Transverse colon (tissue), 4 donors: ENCODE data around the gene PTPRN2. TPM values are rescaled to one million over a fixed set of nuclear protein-coding genes. Genes with fewer than 3 reads are reported as not detected.
"Not testable (repeated sequence)": the region's sequence is repeated elsewhere in the genome, so short reads cannot be mapped to it uniquely, and the experiment has no call there.

Experiments
- DNase-seq: peaks from one replicate; pipeline ENCODE4 v3.0.0-alpha.2; 2019
- H3K27ac ChIP-seq, 4 donors: fragments of 200-600 bp; sonication (generic); 2 replicates each; pipeline ENCODE4 v1.5.1; 2016 to 2018; ENCODE audit warnings: inconsistent platforms in 4 of 4
- H3K27me3 ChIP-seq: fragments of 200-600 bp; sonication (generic); 2 replicates; pipeline ENCODE4 v1.5.1; 2017; ENCODE audit warnings: inconsistent platforms
- H3K36me3 ChIP-seq, 4 donors: fragments of 200-600 bp; sonication (generic); 2 replicates each; pipeline ENCODE4 v1.5.1; 2017 to 2019; ENCODE audit warnings: inconsistent platforms in 4 of 4
- H3K4me1 ChIP-seq, 4 donors: fragments of 200-600 bp; sonication (generic); 2 replicates each; pipeline ENCODE4 v1.5.1; 2017 to 2020; ENCODE audit warnings: inconsistent platforms in 4 of 4
- H3K4me3 ChIP-seq, 4 donors: fragments of 200-600 bp; sonication (generic); 1 replicate in 1 of 4; 2 replicates in 3 of 4; pipeline versions ENCODE4 v1.5.1 to v1.6.1; 2017 to 2019; ENCODE audit warnings: inconsistent platforms in 4 of 4
- H3K9me3 ChIP-seq, 2 donors: fragments of 200-600 bp; sonication (generic); 2 replicates each; pipeline ENCODE4 v1.5.1; 2017 to 2019; ENCODE audit warnings: inconsistent platforms in 2 of 2
- CTCF ChIP-seq, 5 experiments: fragments of 200-600 bp in 3 of 5; fragments of 450-650 bp in 2 of 5; sonication (generic) in 3 of 5; IDR thresholded peaks; 1 replicate in 2 of 5; 2 replicates in 3 of 5; pipeline ENCODE4 v1.5.1; 2016 to 2017; ENCODE audit warnings: antibody characterized with exemption in 5 of 5, inconsistent platforms in 3 of 5, mild to moderate bottlenecking in 2 of 5, moderate library complexity in 1 of 5
- EP300 ChIP-seq: sonication (generic); formaldehyde crosslinking; IDR thresholded peaks from one replicate; pipeline ENCODE4 v1.6.1; 2017; ENCODE audit warnings: antibody characterized with exemption, low read depth
- POLR2A ChIP-seq: fragments of 450-650 bp; IDR thresholded peaks from one replicate; pipeline ENCODE4 v1.6.1; 2016; ENCODE audit warnings: antibody characterized with exemption, mild to moderate bottlenecking, moderate library complexity
- POLR2AphosphoS5 ChIP-seq, 3 donors: sonication (generic); formaldehyde crosslinking; IDR thresholded peaks; one replicate each; pipeline ENCODE4 v1.6.1; 2016; ENCODE audit warnings: antibody characterized with exemption in 3 of 3
- WGBS, 2 donors: methylation state at CpG; one replicate each; pipeline ENCODE4 v1.1.5; 2018; ENCODE audit warnings: low coverage in 1 of 2; 5-methylcytosine and 5-hydroxymethylcytosine counted together
- in situ Hi-C, 4 donors: fragments of 200-750 bp; cut with MboI; loops; one replicate each; pipeline versions ENCODE4 v1.15.0 to v1.15.1; 2017; ENCODE audit warnings: low sequenced_read_pairs in 3 of 4, low pct_ligation_motif_present in 1 of 4, low pct_unique_long_range_greater_than_20kb in 1 of 4
- intact Hi-C: fragments of 100-400 bp; cut with DNase I; formaldehyde crosslinking; loops from one replicate; pipeline ENCODE4 v1.15.1; 2023; ENCODE audit warnings: low total_unique reads
- total RNA-seq, 4 donors: library from RNA; depleted of rRNA; stranded (reverse); fragments of >200 nt; gene quantifications; one replicate each; pipeline ENCODE4 v1.1.0, GENCODE V29; 2016

PTPRN2 gene
- total RNA-seq, 4 donors from 2014 or later: 15.4 to 31.1 (median 21.8) TPM

- Histone ChIP-seq H3K36me3 (no peaks in the 10 kb centered on the region), H3K9me3 (no peaks in the 10 kb centered on the region), H3K4me3 (no peak overlapping the region), H3K27ac (no peak overlapping the region), H3K27me3 (no peaks in the 10 kb centered on the region), H3K4me1 (no peaks in the 10 kb centered on the region)
- intact Hi-C loops: no loop called here
- 73% methylated on average over 5 of the region's 5 CpGs; no CpG with 5 or more reads in 1 of the 2 donors for WGBS, 2 donors
- in situ Hi-C loops: no loop called here
- no peak for TF ChIP-seq POLR2A
- TF ChIP-seq POLR2AphosphoS5 (IDR thresholded peaks at IDR 0.05): no peak
- TF ChIP-seq EP300: no peak
- no peak for TF ChIP-seq CTCF (IDR thresholded peaks at IDR 0.05)
- DNase-seq: no peak
Observed at GRCh38 chr7:157981778-157982177, 605.8 kb downstream of the PTPRN2 start.

GRCh38 chr7:157980774-157981173, 606.8 kb downstream of the PTPRN2 start:
- no peak overlapping the region for H3K4me3 ChIP-seq
- no peaks in the 10 kb centered on the region for H3K4me1 ChIP-seq
- DNase-seq: no peak
- no peaks in the 10 kb centered on the region for H3K36me3 ChIP-seq
- in situ Hi-C loops (no loop called here), intact Hi-C loops (no loop called here)
- TF ChIP-seq POLR2A (no peak), CTCF (IDR thresholded peaks at IDR 0.05) (no peak), EP300 (no peak), POLR2AphosphoS5 (IDR thresholded peaks at IDR 0.05) (no peak)
- no peak overlapping the region for H3K27ac ChIP-seq
- WGBS, 2 donors: 17 to 61% methylated on average over 1 to 8 of the region's 9 CpGs
- H3K27me3 ChIP-seq: no peaks in the 10 kb centered on the region
- H3K9me3 ChIP-seq: no peaks in the 10 kb centered on the region

GRCh38 chr7:157980341-157980731, 607.3 kb downstream of the PTPRN2 start:
- DNase-seq, H3K4me1 ChIP-seq, H3K27ac ChIP-seq, H3K9me3 ChIP-seq, intact Hi-C loops, H3K27me3 ChIP-seq, H3K4me3 ChIP-seq, in situ Hi-C loops, H3K36me3 ChIP-seq: not testable (repeated sequence)
- WGBS, 2 donors: 74% methylated on average over 9 of the region's 9 CpGs; no CpG with 5 or more reads in 1 of the 2 donors

- TF ChIP-seq POLR2AphosphoS5 (IDR thresholded peaks at IDR 0.05) (no peak), CTCF (IDR thresholded peaks at IDR 0.05) (no peak), EP300 (no peak), POLR2A (no peak)
- no peak for DNase-seq
- H3K27me3 ChIP-seq: no peaks in the 10 kb centered on the region
- intact Hi-C loops (no loop called here), in situ Hi-C loops (no loop called here)
- peaks cover 0 to under 1% of the 10 kb centered on the region in 2 donors for H3K9me3 ChIP-seq
- no peaks in the 10 kb centered on the region for H3K4me1 ChIP-seq
- WGBS, 2 donors: 81% methylated on average over 14 of the region's 14 CpGs; no CpG with 5 or more reads in 1 of the 2 donors
- no peaks in the 10 kb centered on the region for H3K36me3 ChIP-seq
- H3K4me3 ChIP-seq: no peak overlapping the region
- H3K27ac ChIP-seq: no peak overlapping the region
Observed at GRCh38 chr7:157979636-157980340, 607.8 kb downstream of the PTPRN2 start.

- DNase-seq: no peak
- Histone ChIP-seq H3K27ac (no peak overlapping the region), H3K4me1 (no peaks in the 10 kb centered on the region), H3K9me3 (peaks cover 9 to 10% of the 10 kb centered on the region in 2 donors), H3K27me3 (no peaks in the 10 kb centered on the region), H3K4me3 (no peak overlapping the region), H3K36me3 (no peaks in the 10 kb centered on the region)
- no peak for TF ChIP-seq CTCF (IDR thresholded peaks at IDR 0.05)
- no peak for TF ChIP-seq POLR2A
- TF ChIP-seq EP300: no peak
- TF ChIP-seq POLR2AphosphoS5 (IDR thresholded peaks at IDR 0.05): no peak
- intact Hi-C loops: no loop called here
- in situ Hi-C loops: no loop called here
- 89% methylated on average over 12 of the region's 12 CpGs; no CpG with 5 or more reads in 1 of the 2 donors for WGBS, 2 donors
Observed at GRCh38 chr7:157978766-157979165, 608.9 kb downstream of the PTPRN2 start.
